BJ (cell line): Measurements from ENCODE around the gene SND1. TPM values are rescaled to one million over a fixed set of nuclear protein-coding genes. Genes with fewer than 3 reads are reported as not detected.
A peak's percentile ranks its signal among the peaks of the same experiment; 100 is the strongest.

Source experiments
- CTCF ChIA-PET: fragments of 350-600 bp; formaldehyde crosslinking; extraction: SDS; loops from one replicate; lab custom pipeline; 2021; ENCODE audit warnings: antibody characterized with exemption, inconsistent platforms; lab: Yijun Ruan, JAX
- POLR2A ChIA-PET: fragments of 300-600 bp; sonication (Branson Sonifier 250); formaldehyde crosslinking; extraction: SDS; loops from one replicate; lab custom pipeline; 2021; ENCODE audit warnings: antibody characterized with exemption; lab: Charles Lee
- DNase-seq: peaks from one replicate; pipeline ENCODE4 v3.0.0-alpha.2; 2011; ENCODE audit warnings: low read depth
- H3K27me3 ChIP-seq: 2 replicates; pipeline ENCODE4 v1.6.0; 2011; ENCODE audit warnings: low read length; ENCODE audit not compliant: control insufficient read depth, insufficient read depth
- H3K36me3 ChIP-seq: 2 replicates; pipeline ENCODE4 v1.5.1; 2011; ENCODE audit warnings: low read length; ENCODE audit not compliant: control insufficient read depth, insufficient read depth
- H3K4me3 ChIP-seq: 2 replicates; pipeline ENCODE4 v1.5.1; 2011; ENCODE audit warnings: low read depth, mild to moderate bottlenecking, control low read depth, low read length
- polyA plus RNA-seq: library from polyadenylated mRNA; depleted of rRNA; stranded (reverse); fragments of >200 nt; gene quantifications from 2 replicates; pipeline ENCODE4 v1.2.3, GENCODE V29; 2011
- TF ChIP-seq, protein P1 (sequence below): IDR thresholded peaks from 2 replicates; pipeline ENCODE4 v1.5.1; 2011; ENCODE audit warnings: low read depth, mild to moderate bottlenecking, control low read depth, inconsistent platforms, low read length, moderate library complexity; ENCODE audit not compliant: insufficient read depth

SND1 gene
- polyA plus RNA-seq, 1 experiment: 203 TPM

DNA sequence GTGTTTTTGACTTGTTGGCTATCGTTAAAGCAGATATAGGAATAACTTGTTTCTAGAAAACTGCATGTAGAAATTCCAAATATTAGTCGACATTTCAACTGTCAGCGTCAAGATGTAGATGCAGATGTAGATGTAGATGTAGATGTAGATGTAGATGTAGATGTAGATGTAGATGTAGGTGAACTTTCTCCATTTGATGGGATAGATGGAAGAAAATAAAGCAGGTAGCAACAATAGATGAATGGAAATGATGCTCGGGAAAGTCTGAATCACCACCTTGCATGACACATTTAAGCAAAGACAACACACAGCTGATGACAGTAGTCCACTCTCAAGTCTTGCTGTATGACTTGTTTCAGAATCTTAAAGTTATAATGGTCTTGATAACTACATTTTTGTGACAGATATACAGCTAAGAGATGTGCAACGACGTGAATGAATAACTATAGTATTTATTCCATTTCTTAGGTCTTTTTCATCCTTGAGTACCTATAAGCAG, 53.5 kb downstream of the SND1 start:
- CTCF ChIA-PET: interaction anchor here (0.6 to 10.1 kb wide), 4 partner anchors 31 to 520 kb away, joined by 3 to 136 read pairs (median 4); no protein-coding TSS in a partner anchor
- H3K36me3 ChIP-seq: peaks cover 7% of the 10 kb centered on the region
- no peak for DNase-seq

DNA sequence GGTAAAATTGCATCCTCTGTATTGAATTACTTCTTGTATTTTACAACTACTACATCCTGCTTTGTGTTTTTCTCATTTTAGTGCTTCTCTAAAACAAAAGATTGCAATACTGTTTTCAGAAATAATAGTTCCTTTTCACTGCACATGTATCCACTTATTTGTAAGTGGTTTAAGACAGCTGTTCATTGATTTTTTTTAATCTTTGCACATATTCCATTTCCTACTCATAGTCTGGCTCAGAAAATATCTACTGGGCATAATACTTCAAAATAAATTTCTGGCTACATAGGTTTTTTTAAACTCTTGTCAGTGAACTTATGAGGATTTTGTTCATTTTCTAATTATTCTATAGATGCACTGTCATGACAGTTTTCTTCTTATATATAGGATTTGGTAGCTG, 54.8 kb downstream of the SND1 start:
- ChIA-PET POLR2A (no interaction called here), CTCF (interaction anchor here (1.0 to 10.1 kb wide), 7 partner anchors 33 to 509 kb away, joined by 3 to 136 read pairs (median 4); no protein-coding TSS in a partner anchor)
- DNase-seq: no peak
- H3K36me3 ChIP-seq: peaks cover 5% of the 10 kb centered on the region
- TF ChIP-seq, protein P1, sequence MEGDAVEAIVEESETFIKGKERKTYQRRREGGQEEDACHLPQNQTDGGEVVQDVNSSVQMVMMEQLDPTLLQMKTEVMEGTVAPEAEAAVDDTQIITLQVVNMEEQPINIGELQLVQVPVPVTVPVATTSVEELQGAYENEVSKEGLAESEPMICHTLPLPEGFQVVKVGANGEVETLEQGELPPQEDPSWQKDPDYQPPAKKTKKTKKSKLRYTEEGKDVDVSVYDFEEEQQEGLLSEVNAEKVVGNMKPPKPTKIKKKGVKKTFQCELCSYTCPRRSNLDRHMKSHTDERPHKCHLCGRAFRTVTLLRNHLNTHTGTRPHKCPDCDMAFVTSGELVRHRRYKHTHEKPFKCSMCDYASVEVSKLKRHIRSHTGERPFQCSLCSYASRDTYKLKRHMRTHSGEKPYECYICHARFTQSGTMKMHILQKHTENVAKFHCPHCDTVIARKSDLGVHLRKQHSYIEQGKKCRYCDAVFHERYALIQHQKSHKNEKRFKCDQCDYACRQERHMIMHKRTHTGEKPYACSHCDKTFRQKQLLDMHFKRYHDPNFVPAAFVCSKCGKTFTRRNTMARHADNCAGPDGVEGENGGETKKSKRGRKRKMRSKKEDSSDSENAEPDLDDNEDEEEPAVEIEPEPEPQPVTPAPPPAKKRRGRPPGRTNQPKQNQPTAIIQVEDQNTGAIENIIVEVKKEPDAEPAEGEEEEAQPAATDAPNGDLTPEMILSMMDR: no peak
- H3K4me3 ChIP-seq: no peak overlapping the region
- H3K27me3 ChIP-seq: no peaks in the 10 kb centered on the region

More for the DNA sequence above, 53.5 kb downstream of the SND1 start:
- POLR2A ChIA-PET: no interaction called here
- TF ChIP-seq, protein P1: no peak
- Histone ChIP-seq H3K4me3 (no peak overlapping the region), H3K27me3 (no peaks in the 10 kb centered on the region)

DNA sequence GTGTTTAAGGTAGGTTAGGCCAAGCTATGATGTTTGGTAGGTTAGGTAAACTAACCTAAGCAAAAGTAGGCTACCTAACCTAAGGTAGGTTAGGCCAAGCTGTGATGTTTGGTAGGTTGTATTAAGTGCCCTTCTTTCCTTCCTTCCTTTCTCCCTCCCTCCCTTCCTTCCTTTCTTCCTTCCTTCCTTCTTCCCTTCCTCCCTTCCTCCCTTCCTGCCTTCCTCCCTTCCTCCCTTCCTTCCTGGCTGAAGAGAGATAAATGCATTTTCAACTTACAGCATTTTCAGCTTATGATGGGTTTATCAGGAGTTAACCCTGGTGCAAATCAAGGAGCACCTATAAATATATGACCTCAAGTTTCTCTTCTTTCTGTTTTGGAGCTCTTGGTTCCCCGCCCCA, 56.2 kb downstream of the SND1 start:
- POLR2A ChIA-PET: interaction anchor here (0.6 to 1.5 kb wide), 2 partner anchors 230 to 501 kb away, joined by 3 to 4 read pairs; no protein-coding TSS in a partner anchor

DNA sequence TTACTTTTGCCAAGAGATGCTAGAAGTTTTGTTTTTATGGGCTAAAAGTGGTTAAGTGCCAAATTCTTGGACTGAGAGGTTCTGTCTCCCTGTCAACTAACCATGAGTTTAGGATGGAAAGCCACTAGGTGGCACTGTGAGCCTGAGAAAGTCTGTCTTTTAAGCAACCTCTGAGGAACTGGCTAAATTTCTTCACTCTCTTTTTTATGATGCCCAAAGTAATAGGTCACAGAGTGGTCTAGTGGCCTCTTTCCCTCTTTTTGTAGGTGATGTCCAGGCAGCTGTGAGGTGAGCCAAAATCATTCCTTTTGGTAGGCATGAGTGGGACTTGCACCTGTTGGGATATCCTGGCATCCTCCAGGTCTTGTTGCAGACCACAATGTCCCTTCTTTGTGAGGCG, 56.8 kb downstream of the SND1 start:
- Histone ChIP-seq H3K27me3 (no peaks in the 10 kb centered on the region), H3K4me3 (no peak overlapping the region), H3K36me3 (peaks cover 1% of the 10 kb centered on the region; the same call in 1 of the 2 replicates)
- POLR2A ChIA-PET: interaction anchor here (0.6 kb wide), 1 partner anchor 230 kb away, joined by 4 read pairs; no protein-coding TSS in a partner anchor
- TF ChIP-seq, protein P1: peak; percentile 66
- CTCF ChIA-PET: interaction anchor here (0.7 to 10.1 kb wide), 26 partner anchors 10 to 679 kb away, joined by 3 to 136 read pairs (median 4); partner anchors contain the start of gene PAX4
- DNase-seq: peak; percentile 86

More for the DNA sequence above, 56.2 kb downstream of the SND1 start:
- TF ChIP-seq, protein P1: no peak
- DNase-seq: no peak
- CTCF ChIA-PET: interaction anchor here (0.6 to 10.1 kb wide), 29 partner anchors 11 to 680 kb away, joined by 3 to 136 read pairs (median 4); partner anchors contain the start of gene PAX4
- Histone ChIP-seq H3K36me3 (peaks cover 1% of the 10 kb centered on the region), H3K4me3 (no peak overlapping the region), H3K27me3 (no peaks in the 10 kb centered on the region)

DNA sequence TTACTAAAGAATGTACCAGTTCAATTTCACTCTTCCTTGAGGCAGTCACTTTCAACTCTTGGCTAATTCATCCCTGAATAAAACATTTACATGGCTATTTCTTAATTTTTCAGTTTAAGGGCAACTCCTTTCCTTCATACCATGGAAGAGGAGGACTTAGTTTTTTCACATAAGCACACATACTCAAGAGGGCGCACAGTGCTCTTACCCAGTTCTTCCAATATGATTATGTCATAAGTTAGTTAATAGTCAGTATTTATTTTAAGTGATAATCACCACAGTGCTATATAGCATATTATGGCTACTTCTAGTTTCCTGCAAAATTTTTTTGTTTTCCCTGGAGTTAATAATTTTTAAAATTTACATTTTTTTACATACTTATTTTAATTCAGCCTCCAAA, 58.6 kb downstream of the SND1 start:
- no peaks in the 10 kb centered on the region for H3K27me3 ChIP-seq
- no peak for DNase-seq
- ChIA-PET CTCF (interaction anchor here (0.6 to 10.1 kb wide), 4 partner anchors 8 to 499 kb away, joined by 3 to 136 read pairs (median 10); no protein-coding TSS in a partner anchor), POLR2A (no interaction called here)
- H3K4me3 ChIP-seq: no peak overlapping the region
- TF ChIP-seq, protein P1: no peak
- peaks cover 1% of the 10 kb centered on the region; the same call in 1 of the 2 replicates for H3K36me3 ChIP-seq
